Body of pancreas (tissue), 4 donors: ENCODE results near the gene ZFAND3.

Experiments
- POLR2A ChIP-seq, 3 donors: fragments of 450-650 bp; IDR thresholded peaks; one replicate each; pipeline ENCODE4 v1.6.1; 2016; ENCODE audit warnings: antibody characterized with exemption in 3 of 3, mild to moderate bottlenecking in 2 of 3
- TF ChIP-seq, protein P1 (sequence below), 7 experiments: fragments of 450-650 bp in 4 of 7; fragments of 200-600 bp in 3 of 7; sonication (generic) in 3 of 7; IDR thresholded peaks; one replicate each; pipeline ENCODE4 v1.5.1; 2016 to 2019; ENCODE audit warnings: antibody characterized with exemption in 7 of 7

DNA sequence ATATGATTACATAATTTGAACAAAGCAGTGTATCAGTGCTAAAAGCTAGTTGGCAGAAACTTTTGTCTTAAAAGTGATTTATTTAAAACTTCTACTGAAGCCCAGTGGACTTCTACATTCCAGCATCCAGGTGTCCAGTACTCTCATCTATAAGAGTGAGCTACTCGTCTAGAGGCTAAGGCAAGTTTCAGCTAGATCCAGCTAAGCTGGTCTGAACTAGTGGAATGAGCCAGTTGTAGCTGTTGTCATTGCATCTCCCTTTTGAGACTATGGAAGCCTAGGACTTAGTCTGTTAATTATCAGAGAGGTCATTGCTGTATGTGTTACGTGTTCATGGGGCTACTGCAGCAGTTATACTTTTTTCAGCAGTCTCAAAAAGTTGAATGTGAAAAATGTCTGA lies 165.1 kb downstream of the ZFAND3 start:
- TF ChIP-seq POLR2A (IDR thresholded peaks at IDR 0.05) = no peak
- TF ChIP-seq, protein P1, sequence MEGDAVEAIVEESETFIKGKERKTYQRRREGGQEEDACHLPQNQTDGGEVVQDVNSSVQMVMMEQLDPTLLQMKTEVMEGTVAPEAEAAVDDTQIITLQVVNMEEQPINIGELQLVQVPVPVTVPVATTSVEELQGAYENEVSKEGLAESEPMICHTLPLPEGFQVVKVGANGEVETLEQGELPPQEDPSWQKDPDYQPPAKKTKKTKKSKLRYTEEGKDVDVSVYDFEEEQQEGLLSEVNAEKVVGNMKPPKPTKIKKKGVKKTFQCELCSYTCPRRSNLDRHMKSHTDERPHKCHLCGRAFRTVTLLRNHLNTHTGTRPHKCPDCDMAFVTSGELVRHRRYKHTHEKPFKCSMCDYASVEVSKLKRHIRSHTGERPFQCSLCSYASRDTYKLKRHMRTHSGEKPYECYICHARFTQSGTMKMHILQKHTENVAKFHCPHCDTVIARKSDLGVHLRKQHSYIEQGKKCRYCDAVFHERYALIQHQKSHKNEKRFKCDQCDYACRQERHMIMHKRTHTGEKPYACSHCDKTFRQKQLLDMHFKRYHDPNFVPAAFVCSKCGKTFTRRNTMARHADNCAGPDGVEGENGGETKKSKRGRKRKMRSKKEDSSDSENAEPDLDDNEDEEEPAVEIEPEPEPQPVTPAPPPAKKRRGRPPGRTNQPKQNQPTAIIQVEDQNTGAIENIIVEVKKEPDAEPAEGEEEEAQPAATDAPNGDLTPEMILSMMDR (IDR thresholded peaks at IDR 0.05) = no peak
